Raji (cell line): ENCODE measurements around the gene HOXC4.

ENCODE experiments used
- POLR2A ChIP-seq: IDR thresholded peaks from 2 replicates; pipeline ENCODE4 v1.6.1; 2011; ENCODE audit warnings: low read depth, low read length, control low read depth; ENCODE audit not compliant: insufficient read depth

Gene HOXC4

GRCh38 chr12:54051026-54051842 lies 2.4 kb upstream of the HOXC4 start:
- TF ChIP-seq POLR2A, result no peak

DNA sequence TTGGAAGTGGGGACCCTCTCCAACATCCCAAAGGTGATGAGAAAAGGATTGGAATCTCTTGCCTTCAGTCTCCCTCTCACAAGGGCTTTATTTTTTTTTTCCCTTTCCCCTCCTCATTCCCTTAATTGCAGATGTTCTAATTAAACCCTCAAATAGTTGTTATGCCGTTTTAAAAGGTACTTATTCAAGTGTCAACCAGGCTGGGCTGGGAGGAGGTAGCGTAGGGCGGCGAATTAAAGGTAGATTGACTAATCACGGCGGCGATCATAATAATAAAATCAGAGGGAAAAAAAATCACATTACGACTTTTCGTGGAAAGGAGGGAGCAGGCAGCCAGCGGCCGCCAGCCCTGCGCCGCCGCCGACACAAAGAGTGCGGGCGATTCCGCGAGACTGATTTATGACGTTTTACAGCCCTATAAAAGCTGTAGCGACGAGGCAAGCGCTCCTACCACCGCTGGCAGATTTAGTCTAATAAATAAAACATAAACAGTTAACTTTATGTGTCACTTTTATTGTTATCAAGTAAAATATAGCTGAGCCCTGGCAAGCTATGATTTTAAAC lies 1.7 kb upstream of the HOXC4 start:
- TF ChIP-seq POLR2A, result no peak

DNA sequence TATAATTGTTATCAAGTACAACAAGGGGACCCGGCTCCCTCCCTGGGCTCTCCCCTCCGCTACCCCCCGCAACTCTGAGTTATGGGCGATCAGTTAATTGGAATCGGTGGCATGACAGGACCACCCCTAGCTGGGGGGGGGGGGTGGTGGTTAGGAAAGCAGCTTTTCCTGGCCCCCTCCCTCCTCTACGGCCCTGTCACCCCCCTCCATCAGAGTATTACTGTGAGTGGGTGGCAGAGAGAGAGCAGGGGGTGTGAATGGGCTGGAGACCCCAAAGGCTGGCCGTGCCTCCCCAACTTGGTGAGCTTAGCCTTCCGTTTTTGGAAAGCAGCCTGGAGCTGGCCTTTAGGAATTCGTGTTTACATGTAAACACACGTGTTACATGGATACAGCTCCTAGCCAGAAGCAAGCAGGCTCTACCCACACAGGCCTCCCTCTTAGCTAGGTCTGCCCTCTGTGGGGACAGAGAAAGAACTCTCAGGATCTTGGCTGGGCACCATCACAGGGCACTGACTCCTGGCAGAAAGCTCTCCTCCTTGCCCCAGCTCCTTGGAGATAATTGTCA lies 1.1 kb upstream of the HOXC4 start:
- TF ChIP-seq POLR2A, result no peak

DNA sequence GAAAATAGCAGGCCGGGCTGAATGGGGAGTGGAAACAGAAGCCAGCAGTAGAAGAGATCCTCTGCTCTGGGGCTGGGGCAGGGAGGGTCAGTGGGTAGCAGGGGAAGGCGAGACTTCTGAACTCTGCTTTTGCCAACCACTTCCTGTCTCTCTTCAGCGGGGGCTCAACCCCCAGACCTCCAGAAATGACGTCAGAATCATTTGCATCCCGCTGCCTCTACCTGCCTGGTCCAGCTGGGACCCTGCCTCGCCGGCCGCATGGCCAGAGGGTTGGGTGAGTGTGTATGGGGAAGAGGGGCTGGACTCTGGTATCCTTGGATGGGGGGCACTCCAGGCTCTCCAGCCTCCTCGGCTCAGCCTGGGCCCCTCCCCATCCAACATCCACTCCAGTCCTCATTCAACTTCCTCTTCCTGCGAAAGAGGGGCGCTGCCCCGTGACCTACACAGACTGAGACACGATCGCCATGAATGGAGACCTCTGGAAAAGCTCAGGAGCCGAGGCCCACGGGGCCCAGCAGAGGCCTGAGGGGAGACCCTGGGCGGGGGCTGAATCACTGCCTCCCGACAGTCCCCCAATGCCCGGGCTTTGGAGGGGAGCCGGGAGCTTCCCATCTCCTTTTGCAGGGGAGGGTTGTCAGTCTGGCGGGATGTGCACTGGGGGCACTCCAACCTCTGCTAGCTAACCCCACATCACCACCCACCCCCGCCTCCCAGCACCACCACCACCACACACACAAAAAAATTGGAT lies 458 bp upstream of the HOXC4 start:
- TF ChIP-seq POLR2A, result peak; percentile 85

- TF ChIP-seq POLR2A, result no peak
Measured at GRCh38 chr12:54054742-54055194, 1.1 kb downstream of the HOXC4 start.

GRCh38 chr12:54055552-54055951 lies 1.9 kb downstream of the HOXC4 start:
- no peak for TF ChIP-seq POLR2A

DNA sequence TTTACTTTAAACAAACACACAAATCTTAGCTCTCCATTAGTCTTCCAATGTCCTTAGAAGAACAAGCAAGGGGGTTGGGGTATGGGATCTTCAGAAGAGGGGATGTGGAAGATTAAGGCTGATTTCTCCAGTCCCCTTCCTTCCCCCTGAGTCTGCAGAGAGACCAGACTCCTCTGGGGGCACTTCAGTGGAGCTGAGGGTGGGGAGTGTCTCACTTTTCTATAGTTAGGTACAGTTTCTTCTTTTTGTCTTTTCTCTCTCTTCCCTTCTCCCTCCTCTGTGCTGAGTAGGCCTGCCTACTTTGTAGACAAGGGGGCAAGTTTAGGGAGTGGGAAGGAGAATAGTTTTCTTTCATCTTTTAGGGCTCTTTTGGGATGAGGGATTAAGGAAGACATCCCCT lies 2.5 kb downstream of the HOXC4 start:
- TF ChIP-seq POLR2A, result no peak

DNA sequence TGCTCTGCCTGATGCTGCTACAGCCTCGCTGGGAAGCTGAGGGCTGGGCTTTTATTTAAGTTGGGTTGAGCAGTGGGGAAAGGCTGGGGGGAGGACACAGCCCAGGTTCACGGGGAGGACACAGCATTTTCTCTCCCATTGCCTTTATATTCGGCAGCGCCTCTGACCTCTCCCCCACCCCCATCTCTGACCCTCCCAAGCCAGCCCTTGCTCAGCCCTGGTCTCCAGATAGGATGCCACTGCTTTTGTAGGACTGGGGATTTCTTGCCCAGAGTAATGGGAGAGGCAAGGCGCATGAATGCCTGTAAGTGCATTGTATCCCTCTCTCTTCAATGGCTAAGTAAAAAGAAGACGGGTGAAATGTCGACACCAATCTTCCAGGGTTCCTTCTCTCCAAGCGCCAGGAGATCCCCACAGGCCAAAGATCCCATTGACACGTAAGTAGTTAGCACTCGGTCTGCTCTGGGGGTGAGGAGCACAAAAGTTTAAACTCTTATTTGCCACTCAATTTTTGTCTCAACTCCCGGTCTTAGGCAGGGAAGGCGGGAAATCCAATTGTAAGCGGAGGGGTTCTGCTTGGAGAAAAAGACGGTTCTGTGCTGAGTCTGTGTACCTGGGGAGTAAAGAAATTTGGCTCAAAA lies 4.6 kb downstream of the HOXC4 start:
- no peak for TF ChIP-seq POLR2A

- no peak for TF ChIP-seq POLR2A
Measured at GRCh38 chr12:54059668-54060067, 6.0 kb downstream of the HOXC4 start.

- no peak for TF ChIP-seq POLR2A
Measured at GRCh38 chr12:54060174-54060974, 6.7 kb downstream of the HOXC4 start.

GRCh38 chr12:54060975-54061778 lies 7.5 kb downstream of the HOXC4 start:
- TF ChIP-seq POLR2A, result no peak

DNA sequence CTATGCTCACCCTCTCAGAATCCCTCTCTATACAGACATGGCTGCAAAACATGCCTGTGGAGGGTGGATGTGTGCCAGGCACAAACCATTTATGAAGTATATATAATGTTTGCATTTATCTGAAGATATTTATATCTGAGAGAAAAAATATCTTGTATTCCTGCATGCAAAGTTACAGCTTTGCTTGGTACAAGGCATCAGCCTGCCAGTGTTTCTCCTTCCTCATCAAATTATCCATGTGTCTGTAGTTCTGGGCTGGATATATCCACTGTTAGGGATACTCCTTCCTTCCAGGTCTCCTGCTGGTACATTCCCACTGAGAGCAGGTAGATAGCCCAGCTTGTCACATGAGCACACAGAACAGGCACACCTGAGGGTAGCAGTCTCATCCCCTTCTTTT lies 12.0 kb downstream of the HOXC4 start:
- TF ChIP-seq POLR2A, result no peak

DNA sequence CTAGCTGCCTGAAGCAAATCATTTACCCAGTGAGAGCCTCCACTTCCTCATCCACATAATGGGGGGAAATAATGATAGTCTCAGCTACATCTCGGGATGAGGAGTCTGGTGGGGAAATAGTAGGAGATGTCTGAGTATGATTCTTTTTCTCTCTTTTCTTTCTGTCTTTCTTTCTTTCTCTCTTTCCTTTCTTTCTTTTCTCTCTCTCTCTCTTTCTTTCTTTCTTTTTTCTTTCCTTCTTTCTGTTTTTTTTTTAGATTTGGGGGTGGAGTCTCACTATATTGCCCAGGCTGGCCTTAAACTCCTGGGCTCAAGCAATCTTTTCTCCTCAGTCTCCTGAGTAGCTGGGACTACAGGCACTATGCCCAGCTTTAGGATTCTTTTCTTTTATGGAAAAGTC lies 12.8 kb downstream of the HOXC4 start:
- no peak for TF ChIP-seq POLR2A
